Measurements from ENCODE around the gene UNC13B.

UNC13B gene

GRCh38 chr9:35350212-35350611, 188.4 kb downstream of the UNC13B start:
- H3K4ac ChIP-seq (ENCODE audit: low read depth, low read length), result no peak overlapping the region

GRCh38 chr9:35350827-35351549, 189.2 kb downstream of the UNC13B start:
- Histone ChIP-seq H3K23ac (ENCODE audit: low read length) (no peak overlapping the region), H3K4me3 (ENCODE audit: low read length) (no peak overlapping the region), H4K8ac (ENCODE audit: low read depth, low read length) (no peak overlapping the region), H3K27ac (ENCODE audit: low read depth, low read length) (no peak overlapping the region), H3K79me1 (ENCODE audit: low read length) (no peaks in the 10 kb centered on the region), H2AK5ac (ENCODE audit: low read length) (no peak overlapping the region), H2BK120ac (ENCODE audit: low read depth, low read length) (no peak overlapping the region), H3K4ac (ENCODE audit: low read depth, low read length) (no peak overlapping the region), H2BK15ac (replicated peaks; ENCODE audit: low read depth) (no peak overlapping the region), H3K9ac (ENCODE audit: low read length) (no peak overlapping the region), H4K5ac (ENCODE audit: low read length) (no peak overlapping the region), H3K27me3 (ENCODE audit: insufficient read depth, low read length, poor library complexity) (no peaks in the 10 kb centered on the region), H3K36me3 (ENCODE audit: control insufficient read depth, insufficient read depth, low read length) (no peaks in the 10 kb centered on the region), H3K4me1 (ENCODE audit: control insufficient read depth, low read depth, low read length) (no peaks in the 10 kb centered on the region), H2BK5ac (ENCODE audit: low read length) (no peak overlapping the region), H3K56ac (ENCODE audit: low read length) (no peak overlapping the region), H3K4me2 (ENCODE audit: low read length) (no peak overlapping the region), H3K79me2 (ENCODE audit: control insufficient read depth, insufficient read depth, low read length) (no peaks in the 10 kb centered on the region), H3K18ac (ENCODE audit: low read length) (no peak overlapping the region)
- WGBS (ENCODE audit: extremely low coverage, insufficient coverage, low lambda C conversion rate), result no CpG with 5 or more reads among the region's 3 CpGs
- no peak for DNase-seq

More at GRCh38 chr9:35350212-35350611, 188.4 kb downstream of the UNC13B start:
- WGBS (ENCODE audit: extremely low coverage, insufficient coverage, low lambda C conversion rate), result no CpG with 5 or more reads among the region's 1 CpG
- Histone ChIP-seq H3K4me1 (ENCODE audit: control insufficient read depth, low read depth, low read length) (no peaks in the 10 kb centered on the region), H2BK15ac (replicated peaks; ENCODE audit: low read depth) (no peak overlapping the region), H3K4me3 (ENCODE audit: low read length) (no peak overlapping the region), H2BK5ac (ENCODE audit: low read length) (no peak overlapping the region), H3K27me3 (ENCODE audit: insufficient read depth, low read length, poor library complexity) (no peaks in the 10 kb centered on the region), H2BK120ac (ENCODE audit: low read depth, low read length) (no peak overlapping the region), H3K36me3 (ENCODE audit: control insufficient read depth, insufficient read depth, low read length) (no peaks in the 10 kb centered on the region), H2AK5ac (ENCODE audit: low read length) (no peak overlapping the region), H4K8ac (ENCODE audit: low read depth, low read length) (no peak overlapping the region), H3K18ac (ENCODE audit: low read length) (no peak overlapping the region), H3K79me1 (ENCODE audit: low read length) (no peaks in the 10 kb centered on the region), H3K9ac (ENCODE audit: low read length) (no peak overlapping the region), H3K79me2 (ENCODE audit: control insufficient read depth, insufficient read depth, low read length) (no peaks in the 10 kb centered on the region), H4K5ac (ENCODE audit: low read length) (no peak overlapping the region), H3K56ac (ENCODE audit: low read length) (no peak overlapping the region), H3K4me2 (ENCODE audit: low read length) (no peak overlapping the region), H3K27ac (ENCODE audit: low read depth, low read length) (no peak overlapping the region), H3K23ac (ENCODE audit: low read length) (no peak overlapping the region)
- no peak for DNase-seq

GRCh38 chr9:35353731-35354365, 192.0 kb downstream of the UNC13B start:
- Histone ChIP-seq H2AK5ac (ENCODE audit: low read length) (no peak overlapping the region), H3K56ac (ENCODE audit: low read length) (no peak overlapping the region), H3K4ac (ENCODE audit: low read depth, low read length) (no peak overlapping the region), H3K4me1 (ENCODE audit: control insufficient read depth, low read depth, low read length) (no peaks in the 10 kb centered on the region), H2BK5ac (ENCODE audit: low read length) (no peak overlapping the region), H3K27me3 (ENCODE audit: insufficient read depth, low read length, poor library complexity) (no peaks in the 10 kb centered on the region), H3K27ac (ENCODE audit: low read depth, low read length) (no peak overlapping the region), H3K18ac (ENCODE audit: low read length) (no peak overlapping the region), H4K5ac (ENCODE audit: low read length) (no peak overlapping the region), H3K4me3 (ENCODE audit: low read length) (no peak overlapping the region), H2BK15ac (replicated peaks; ENCODE audit: low read depth) (no peak overlapping the region), H3K79me1 (ENCODE audit: low read length) (no peaks in the 10 kb centered on the region), H3K4me2 (ENCODE audit: low read length) (no peak overlapping the region), H3K9ac (ENCODE audit: low read length) (no peak overlapping the region), H3K36me3 (ENCODE audit: control insufficient read depth, insufficient read depth, low read length) (no peaks in the 10 kb centered on the region), H3K79me2 (ENCODE audit: control insufficient read depth, insufficient read depth, low read length) (no peaks in the 10 kb centered on the region), H2BK120ac (ENCODE audit: low read depth, low read length) (no peak overlapping the region), H3K23ac (ENCODE audit: low read length) (no peak overlapping the region), H4K8ac (ENCODE audit: low read depth, low read length) (no peak overlapping the region)
- no peak for DNase-seq
- WGBS (ENCODE audit: extremely low coverage, insufficient coverage, low lambda C conversion rate), result no CpG with 5 or more reads among the region's 3 CpGs

GRCh38 chr9:35355939-35356338, 194.1 kb downstream of the UNC13B start:
- WGBS (ENCODE audit: extremely low coverage, insufficient coverage, low lambda C conversion rate), result no CpG with 5 or more reads among the region's 1 CpG
- no peak overlapping the region for H2BK120ac ChIP-seq (ENCODE audit: low read depth, low read length)
- no peaks in the 10 kb centered on the region for H3K79me1 ChIP-seq (ENCODE audit: low read length)
- H3K18ac ChIP-seq (ENCODE audit: low read length), result no peak overlapping the region
- H3K56ac ChIP-seq (ENCODE audit: low read length), result no peak overlapping the region
- H2BK5ac ChIP-seq (ENCODE audit: low read length), result no peak overlapping the region
- no peak overlapping the region for H3K27ac ChIP-seq (ENCODE audit: low read depth, low read length)
- H3K79me2 ChIP-seq (ENCODE audit: control insufficient read depth, insufficient read depth, low read length), result no peaks in the 10 kb centered on the region
- H3K4ac ChIP-seq (ENCODE audit: low read depth, low read length), result no peak overlapping the region
- no peak overlapping the region for H2AK5ac ChIP-seq (ENCODE audit: low read length)
- no peaks in the 10 kb centered on the region for H3K36me3 ChIP-seq (ENCODE audit: control insufficient read depth, insufficient read depth, low read length)
- no peak overlapping the region for H3K4me3 ChIP-seq (ENCODE audit: low read length)
- no peak overlapping the region for H3K23ac ChIP-seq (ENCODE audit: low read length)
- H3K4me2 ChIP-seq (ENCODE audit: low read length), result no peak overlapping the region
- no peak overlapping the region for H4K5ac ChIP-seq (ENCODE audit: low read length)
- H4K8ac ChIP-seq (ENCODE audit: low read depth, low read length), result no peak overlapping the region
- H3K9ac ChIP-seq (ENCODE audit: low read length), result no peak overlapping the region
- DNase-seq, result no peak
- no peaks in the 10 kb centered on the region for H3K4me1 ChIP-seq (ENCODE audit: control insufficient read depth, low read depth, low read length)
- H2BK15ac ChIP-seq (replicated peaks; ENCODE audit: low read depth), result no peak overlapping the region
- H3K27me3 ChIP-seq (ENCODE audit: insufficient read depth, low read length, poor library complexity), result no peaks in the 10 kb centered on the region

- no peaks in the 10 kb centered on the region for H3K4me1 ChIP-seq (ENCODE audit: control insufficient read depth, low read depth, low read length)
- no peak overlapping the region for H3K27ac ChIP-seq (ENCODE audit: low read depth, low read length)
- no peak overlapping the region for H4K5ac ChIP-seq (ENCODE audit: low read length)
- H3K36me3 ChIP-seq (ENCODE audit: control insufficient read depth, insufficient read depth, low read length), result no peaks in the 10 kb centered on the region
- H3K4ac ChIP-seq (ENCODE audit: low read depth, low read length), result no peak overlapping the region
- H3K18ac ChIP-seq (ENCODE audit: low read length), result no peak overlapping the region
- no peak overlapping the region for H2BK15ac ChIP-seq (replicated peaks; ENCODE audit: low read depth)
- no peak overlapping the region for H3K4me2 ChIP-seq (ENCODE audit: low read length)
- H3K9ac ChIP-seq (ENCODE audit: low read length), result no peak overlapping the region
- no peak overlapping the region for H3K23ac ChIP-seq (ENCODE audit: low read length)
- H2BK5ac ChIP-seq (ENCODE audit: low read length), result no peak overlapping the region
- no peak overlapping the region for H4K8ac ChIP-seq (ENCODE audit: low read depth, low read length)
- H3K79me1 ChIP-seq (ENCODE audit: low read length), result no peaks in the 10 kb centered on the region
- H3K4me3 ChIP-seq (ENCODE audit: low read length), result no peak overlapping the region
- no peak overlapping the region for H2AK5ac ChIP-seq (ENCODE audit: low read length)
- no peak overlapping the region for H3K56ac ChIP-seq (ENCODE audit: low read length)
- no peaks in the 10 kb centered on the region for H3K79me2 ChIP-seq (ENCODE audit: control insufficient read depth, insufficient read depth, low read length)
- WGBS (ENCODE audit: extremely low coverage, insufficient coverage, low lambda C conversion rate), result no CpG with 5 or more reads among the region's 2 CpGs
- H2BK120ac ChIP-seq (ENCODE audit: low read depth, low read length), result no peak overlapping the region
- no peak for DNase-seq
- no peaks in the 10 kb centered on the region for H3K27me3 ChIP-seq (ENCODE audit: insufficient read depth, low read length, poor library complexity)
Measured at GRCh38 chr9:35357116-35357515, 195.3 kb downstream of the UNC13B start.

All from mesendoderm (in vitro differentiated cells).